HepG2 (cell line): ENCODE measurements around the gene SPAG6. TPM values are rescaled to one million over a fixed set of nuclear protein-coding genes. Genes with fewer than 3 reads are reported as not detected.

Source experiments
- ATF2 ChIP-seq: sonication (generic); formaldehyde crosslinking; IDR thresholded peaks from 2 replicates; pipeline ENCODE4 v1.4.0; 2020; ENCODE audit warnings: missing genetic modification reagents
- ATF7 ChIP-seq, 2 experiments: fragments of 450-650 bp in 1 of 2; sonication (generic) in 1 of 2; formaldehyde crosslinking in 1 of 2; IDR thresholded peaks; 2 replicates each; pipeline versions ENCODE4 v1.4.0 to v1.6.1; 2016 to 2020; ENCODE audit warnings: antibody characterized with exemption in 1 of 2, mild to moderate bottlenecking in 1 of 2, missing genetic modification reagents in 1 of 2
- BCLAF1 ChIP-seq: fragments of 450-650 bp; IDR thresholded peaks from 2 replicates; pipeline ENCODE4 v1.6.1; 2017; ENCODE audit warnings: mild to moderate bottlenecking
- ELF3 ChIP-seq: IDR thresholded peaks from 2 replicates; pipeline ENCODE4 v1.6.1; 2016; ENCODE audit warnings: missing genetic modification reagents, missing compliant biosample characterization
- EZH2 ChIP-seq: conservative IDR thresholded peaks from 2 replicates; pipeline ENCODE4 v1.6.1; 2012; ENCODE audit warnings: mild to moderate bottlenecking, low read depth, low read length, moderate library complexity
- NR2C2 ChIP-seq: sonication (generic); formaldehyde crosslinking; IDR thresholded peaks from 2 replicates; pipeline ENCODE4 v1.4.0; 2020; ENCODE audit warnings: missing genetic modification reagents, mild to moderate bottlenecking, moderate library complexity, borderline replicate concordance
- NRL ChIP-seq: sonication (generic); formaldehyde crosslinking; IDR thresholded peaks from 2 replicates; pipeline ENCODE4 v1.5.0; 2020; ENCODE audit warnings: missing genetic modification reagents, mild to moderate bottlenecking, moderate library complexity, borderline replicate concordance
- SAP130 ChIP-seq: IDR thresholded peaks from 2 replicates; pipeline ENCODE4 v1.6.1; 2016; ENCODE audit warnings: low read depth
- STAT6 ChIP-seq: sonication (generic); formaldehyde crosslinking; IDR thresholded peaks from 2 replicates; pipeline ENCODE4 v1.4.0; 2020; ENCODE audit warnings: missing genetic modification reagents, mild to moderate bottlenecking, borderline replicate concordance
- TOE1 ChIP-seq: sonication (generic); formaldehyde crosslinking; IDR thresholded peaks from 2 replicates; pipeline ENCODE4 v1.4.0; 2020; ENCODE audit warnings: mild to moderate bottlenecking, missing genetic modification reagents
- U2AF2 ChIP-seq: fragments of 200-400 bp; formaldehyde crosslinking; IDR thresholded peaks from 2 replicates; pipeline ENCODE4 v1.6.1; 2017; ENCODE audit warnings: low read depth, mild to moderate bottlenecking, low read length
- ZKSCAN5 ChIP-seq: sonication (generic); formaldehyde crosslinking; IDR thresholded peaks from 2 replicates; pipeline ENCODE4 v1.5.1; 2020; ENCODE audit warnings: mild to moderate bottlenecking, missing genetic modification reagents
- ZNF430 ChIP-seq: sonication (generic); formaldehyde crosslinking; IDR thresholded peaks from 2 replicates; pipeline ENCODE4 v1.9.0; 2021; ENCODE audit warnings: mild to moderate bottlenecking, missing genetic modification reagents
- ZNF441 ChIP-seq: sonication (generic); formaldehyde crosslinking; IDR thresholded peaks from 2 replicates; pipeline ENCODE4 v1.7.0; 2021; ENCODE audit warnings: missing genetic modification reagents, borderline replicate concordance
- ZNF652 ChIP-seq: IDR thresholded peaks from 2 replicates; pipeline ENCODE4 v1.6.1; 2016; ENCODE audit warnings: low read depth, borderline replicate concordance
- ZNF724P ChIP-seq: sonication (generic); formaldehyde crosslinking; IDR thresholded peaks from 2 replicates; pipeline ENCODE4 v1.8.0; 2022; ENCODE audit warnings: missing genetic modification reagents, borderline replicate concordance
- ZSCAN5A ChIP-seq: sonication (generic); formaldehyde crosslinking; IDR thresholded peaks from 2 replicates; pipeline ENCODE4 v1.8.0; 2022; ENCODE audit warnings: mild to moderate bottlenecking, missing genetic modification reagents, borderline replicate concordance
- polyA plus RNA-seq, 8 experiments: library from polyadenylated mRNA; depleted of rRNA in 3 of 8; stranded (reverse) in 7 of 8; unstranded in 1 of 8; fragments of >200 nt; fragmentation: Illumina TruSeq in 4 of 8; extraction: Trizol in 4 of 8; gene quantifications; 2 replicates each; pipeline versions ENCODE4 v1.2.1 to v1.2.3, GENCODE V29; 2011 to 2016; ENCODE audit warnings: low read depth in 4 of 8, missing spikeins in 1 of 8, mixed read lengths in 1 of 8; ENCODE audit not compliant: insufficient read depth in 1 of 8
- total RNA-seq, 5 experiments: library from RNA; depleted of rRNA; stranded (reverse); fragments of >200 nt; fragmentation: Illumina TruSeq; extraction: Trizol; gene quantifications; 2 replicates each; pipeline ENCODE4 v1.2.3, GENCODE V29; 2016; ENCODE audit warnings: low read depth in 1 of 5
- TF ChIP-seq, protein P1 (sequence below): fragments of 450-650 bp; IDR thresholded peaks from 2 replicates; pipeline ENCODE4 v1.6.1; 2016

SPAG6 gene
- total and polyA plus RNA-seq, 2 of the 13 experiments (the other 11 are each of a cell fraction or from before 2014, with no cell fraction given): not detected

DNA sequence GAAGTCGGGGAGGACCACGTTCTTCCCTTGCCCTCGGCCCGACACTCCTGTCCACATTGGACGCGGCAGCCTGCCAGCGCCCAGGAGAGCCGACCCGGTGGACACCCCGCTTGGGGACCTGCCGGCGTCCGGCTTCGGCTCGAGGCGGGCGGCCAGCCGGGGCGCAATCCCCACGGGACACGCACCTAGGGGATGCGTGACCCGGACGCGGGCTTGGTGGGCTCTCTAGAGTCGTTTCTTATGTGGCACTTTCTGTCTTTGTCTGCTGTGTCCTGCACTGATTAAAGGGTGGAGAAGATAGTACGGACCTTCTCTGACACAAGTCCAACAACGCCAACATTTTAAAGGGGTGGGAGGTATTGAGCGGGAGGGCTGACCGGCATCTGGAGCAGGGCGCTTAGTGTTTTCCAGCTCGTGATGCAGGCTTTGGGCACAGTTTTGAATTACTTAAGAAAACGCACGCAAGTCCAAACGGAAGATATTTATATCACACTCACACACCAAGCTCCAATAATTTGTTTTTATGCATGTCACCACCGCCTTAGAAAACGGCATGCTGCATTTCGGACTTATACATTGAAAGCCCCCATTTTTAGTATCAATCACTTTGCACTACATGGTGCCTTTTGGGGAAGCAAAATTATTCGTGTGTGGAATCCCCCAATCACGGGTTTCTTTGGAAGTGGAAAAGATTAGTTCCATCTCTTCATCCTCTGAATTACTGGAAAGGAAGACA is 3.9 kb upstream of the SPAG6 start (continued):
- TF ChIP-seq NR2C2 (peak; percentile 23; the same call in 1 of the 2 replicates), TOE1 (CRISPR knock-in tag) (no peak), ELF3 (no peak), EZH2 (peak; percentile 96), U2AF2 (no peak), ATF2 (CRISPR knock-in tag) (no peak), ZNF430 (CRISPR knock-in tag) (no peak), STAT6 (CRISPR knock-in tag) (no peak), ATF7 (IDR thresholded peaks at IDR 0.05) (no peak), ATF7 (CRISPR knock-in tag; IDR thresholded peaks at IDR 0.05) (no peak), ZNF724P (CRISPR knock-in tag) (no peak), BCLAF1 (no peak), SAP130 (CRISPR knock-in tag) (0 out of 2 replicates have a peak, but pooled peaks have one; percentile 4), ZNF441 (CRISPR knock-in tag) (no peak), NRL (CRISPR knock-in tag) (0 out of 2 replicates have a peak, but pooled peaks have one; percentile 67), ZSCAN5A (CRISPR knock-in tag) (no peak), ZNF652 (no peak), ZKSCAN5 (CRISPR knock-in tag) (no peak)
- TF ChIP-seq, protein P1, sequence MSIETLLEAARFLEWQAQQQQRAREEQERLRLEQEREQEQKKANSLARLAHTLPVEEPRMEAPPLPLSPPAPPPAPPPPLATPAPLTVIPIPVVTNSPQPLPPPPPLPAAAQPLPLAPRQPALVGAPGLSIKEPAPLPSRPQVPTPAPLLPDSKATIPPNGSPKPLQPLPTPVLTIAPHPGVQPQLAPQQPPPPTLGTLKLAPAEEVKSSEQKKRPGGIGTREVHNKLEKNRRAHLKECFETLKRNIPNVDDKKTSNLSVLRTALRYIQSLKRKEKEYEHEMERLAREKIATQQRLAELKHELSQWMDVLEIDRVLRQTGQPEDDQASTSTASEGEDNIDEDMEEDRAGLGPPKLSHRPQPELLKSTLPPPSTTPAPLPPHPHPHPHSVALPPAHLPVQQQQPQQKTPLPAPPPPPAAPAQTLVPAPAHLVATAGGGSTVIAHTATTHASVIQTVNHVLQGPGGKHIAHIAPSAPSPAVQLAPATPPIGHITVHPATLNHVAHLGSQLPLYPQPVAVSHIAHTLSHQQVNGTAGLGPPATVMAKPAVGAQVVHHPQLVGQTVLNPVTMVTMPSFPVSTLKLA: no peak
